Suprapubic skin (tissue), 3 donors: ENCODE results near the gene VSTM2B.
"Not testable (repeated sequence)": the region's sequence is repeated elsewhere in the genome, so short reads cannot be mapped to it uniquely, and the experiment has no call there.

Experiments used
- CTCF ChIP-seq, 2 donors: fragments of 200-600 bp in 1 of 2; fragments of 450-650 bp in 1 of 2; sonication (generic) in 1 of 2; IDR thresholded peaks; one replicate each; pipeline ENCODE4 v1.5.1; 2016 to 2019; ENCODE audit warnings: antibody characterized with exemption in 2 of 2, mild to moderate bottlenecking in 1 of 2, moderate library complexity in 1 of 2
- POLR2A ChIP-seq, 2 donors: fragments of 450-650 bp; IDR thresholded peaks; one replicate each; pipeline ENCODE4 v1.6.1; 2017; ENCODE audit warnings: antibody characterized with exemption in 2 of 2, mild to moderate bottlenecking in 2 of 2, moderate library complexity in 2 of 2

- not testable (repeated sequence) for TF ChIP-seq CTCF, POLR2A (IDR thresholded peaks at IDR 0.05)
Measured at GRCh38 chr19:29559110-29559509, 33.3 kb downstream of the VSTM2B start.
